Activated naive CD8-positive, alpha-beta T cell treated with anti-CD3 and anti-CD28 coated beads, Interleukin-2, amount 50 U/mL, for 24 hours (primary cell): ENCODE data around the gene LIPI.
"Not testable (repeated sequence)": the region's sequence is repeated elsewhere in the genome, so short reads cannot be mapped to it uniquely, and the experiment has no call there.

Experiments
- ATAC-seq: fragments of 150-1000 bp; cut with Tn5 transposase; one replicate; pipeline ENCODE4 v1.10.0; 2021
- DNase-seq: peaks from one replicate; pipeline ENCODE4 v3.0.0; 2021
- H3K27ac Mint-ChIP-seq: one replicate; pipeline ENCODE4 v1.8.0; 2021; ENCODE audit warnings: mild to moderate bottlenecking, mixed read lengths
- H3K27me3 Mint-ChIP-seq: one replicate; pipeline ENCODE4 v1.8.0; 2021; ENCODE audit warnings: mixed read lengths
- H3K36me3 Mint-ChIP-seq: one replicate; pipeline ENCODE4 v1.8.0; 2021; ENCODE audit warnings: low read depth, mixed read lengths
- H3K4me1 Mint-ChIP-seq: one replicate; pipeline ENCODE4 v1.8.0; 2021; ENCODE audit warnings: mixed read lengths
- H3K4me3 Mint-ChIP-seq: one replicate; pipeline ENCODE4 v1.8.0; 2021; ENCODE audit warnings: mild to moderate bottlenecking, moderate library complexity, mixed read lengths
- H3K9me3 Mint-ChIP-seq: one replicate; pipeline ENCODE4 v1.8.0; 2021; ENCODE audit warnings: mixed read lengths

Gene LIPI

GRCh38 chr21:14213164-14213563 is 2.4 kb upstream of the LIPI start:
- no peak overlapping the region for H3K27ac Mint-ChIP-seq
- DNase-seq (no peak), ATAC-seq (no peak)
- H3K9me3 Mint-ChIP-seq, result no peaks in the 10 kb centered on the region
- H3K4me1 Mint-ChIP-seq, result peaks cover 9% of the 10 kb centered on the region
- no peaks in the 10 kb centered on the region for H3K36me3 Mint-ChIP-seq
- no peak overlapping the region for H3K4me3 Mint-ChIP-seq
- H3K27me3 Mint-ChIP-seq, result peaks cover 3% of the 10 kb centered on the region

DNA sequence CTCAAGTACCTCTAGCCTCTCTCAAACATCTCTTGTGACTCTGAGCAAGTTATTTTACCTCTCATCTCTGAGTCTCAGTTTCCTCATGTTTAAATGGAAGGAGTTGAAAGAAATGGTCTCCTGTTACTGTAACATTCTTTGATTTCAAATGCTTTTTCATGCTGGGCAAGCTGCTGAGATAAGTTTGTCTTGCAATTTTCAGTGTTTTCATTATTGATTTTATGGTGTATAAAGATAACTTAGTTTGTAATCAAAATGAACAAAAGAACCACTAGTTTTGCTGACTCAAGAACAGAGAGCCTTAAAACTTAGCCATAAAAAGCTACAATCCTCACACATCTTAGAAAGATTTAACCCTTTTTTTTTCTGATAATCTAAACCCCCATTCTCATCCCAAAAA is 4.5 kb downstream of the LIPI start:
- H3K9me3 Mint-ChIP-seq, result no peaks in the 10 kb centered on the region
- ATAC-seq, result no peak
- H3K27me3 Mint-ChIP-seq, result peaks cover 6% of the 10 kb centered on the region
- no peak for DNase-seq
- H3K27ac Mint-ChIP-seq, result no peak overlapping the region
- no peak overlapping the region for H3K4me3 Mint-ChIP-seq
- H3K36me3 Mint-ChIP-seq, result no peaks in the 10 kb centered on the region
- no peaks in the 10 kb centered on the region for H3K4me1 Mint-ChIP-seq

- not testable (repeated sequence) for H3K27me3 Mint-ChIP-seq, DNase-seq
These were observed 44.1 kb downstream of the LIPI start for GRCh38 chr21:14166463-14167223.

DNA sequence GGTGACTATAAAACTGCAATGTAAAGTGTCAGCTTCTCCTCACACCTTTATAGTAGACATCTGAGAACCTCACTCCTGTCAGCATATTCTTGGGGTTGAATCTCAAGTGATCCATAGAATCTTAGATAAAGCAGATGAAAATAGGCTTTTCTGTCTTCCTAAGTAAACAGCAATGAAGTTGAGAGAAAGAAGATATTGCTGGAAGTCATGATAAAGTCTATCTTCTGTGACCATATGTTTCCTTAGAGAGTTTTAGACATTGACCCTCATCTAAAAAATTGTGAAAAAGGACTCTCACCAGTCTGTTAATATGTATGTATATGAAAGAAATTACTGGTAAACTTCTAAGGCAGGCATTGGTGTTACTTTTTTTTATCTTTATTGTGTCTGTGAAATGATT is 66.8 kb downstream of the LIPI start:
- H3K27ac Mint-ChIP-seq, result no peak overlapping the region
- DNase-seq, result no peak
- H3K9me3 Mint-ChIP-seq, result no peaks in the 10 kb centered on the region

More at GRCh38 chr21:14166463-14167223, 44.1 kb downstream of the LIPI start:
- H3K9me3 Mint-ChIP-seq, H3K36me3 Mint-ChIP-seq, ATAC-seq, H3K27ac Mint-ChIP-seq, H3K4me3 Mint-ChIP-seq, H3K4me1 Mint-ChIP-seq: not testable (repeated sequence)

GRCh38 chr21:14124266-14124665 is 86.5 kb downstream of the LIPI start:
- Mint-ChIP-seq H3K4me3 (no peak overlapping the region), H3K27me3 (no peaks in the 10 kb centered on the region), H3K4me1 (peaks cover 8% of the 10 kb centered on the region), H3K36me3 (no peaks in the 10 kb centered on the region), H3K27ac (no peak overlapping the region), H3K9me3 (peaks cover 10% of the 10 kb centered on the region)
- DNase-seq (no peak), ATAC-seq (no peak)

More for the DNA sequence above, 66.8 kb downstream of the LIPI start:
- H3K4me3 Mint-ChIP-seq, result no peak overlapping the region
- no peaks in the 10 kb centered on the region for H3K27me3 Mint-ChIP-seq
- no peaks in the 10 kb centered on the region for H3K36me3 Mint-ChIP-seq
- ATAC-seq, result no peak
- H3K4me1 Mint-ChIP-seq, result no peaks in the 10 kb centered on the region

DNA sequence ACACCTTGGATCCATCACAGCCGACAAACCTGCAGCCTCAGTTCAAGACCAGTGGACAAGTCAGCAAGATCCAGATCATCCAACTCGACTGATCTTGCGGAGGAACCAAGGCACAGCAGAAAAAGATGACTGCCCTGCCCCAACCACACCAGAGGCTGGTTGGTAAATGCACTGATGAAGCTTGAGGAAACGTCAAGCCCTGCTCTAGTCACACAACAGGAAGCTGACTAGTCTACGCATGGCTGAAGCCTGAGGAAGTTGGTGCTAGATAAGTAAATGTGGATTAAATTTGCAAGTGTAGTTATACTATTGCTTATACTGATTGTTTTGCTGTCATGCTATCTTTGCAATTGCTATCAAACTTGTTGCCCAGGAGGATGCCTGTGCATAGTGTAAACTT is 89.0 kb downstream of the LIPI start:
- Mint-ChIP-seq H3K4me1 (peaks cover 8% of the 10 kb centered on the region), H3K27me3 (no peaks in the 10 kb centered on the region), H3K9me3 (peaks cover 10% of the 10 kb centered on the region), H3K27ac (no peak overlapping the region), H3K36me3 (no peaks in the 10 kb centered on the region), H3K4me3 (no peak overlapping the region)
- no peak for DNase-seq
- no peak for ATAC-seq

GRCh38 chr21:14120091-14120734 is 90.5 kb downstream of the LIPI start:
- ATAC-seq (peak; percentile 20), DNase-seq (peak; percentile 52)
- no peak overlapping the region for H3K4me3 Mint-ChIP-seq
- H3K27me3 Mint-ChIP-seq, result no peaks in the 10 kb centered on the region
- H3K4me1 Mint-ChIP-seq, result peaks cover 11% of the 10 kb centered on the region
- H3K9me3 Mint-ChIP-seq, result peaks cover 10% of the 10 kb centered on the region
- H3K27ac Mint-ChIP-seq, result no peak overlapping the region
- H3K36me3 Mint-ChIP-seq, result no peaks in the 10 kb centered on the region

GRCh38 chr21:14119038-14119437 is 91.7 kb downstream of the LIPI start:
- no peak overlapping the region for H3K27ac Mint-ChIP-seq
- H3K4me1 Mint-ChIP-seq, result peaks cover 11% of the 10 kb centered on the region
- no peak overlapping the region for H3K4me3 Mint-ChIP-seq

GRCh38 chr21:14116080-14116481 is 94.7 kb downstream of the LIPI start:
- H3K4me1 Mint-ChIP-seq, result peaks cover 8% of the 10 kb centered on the region
- H3K4me3 Mint-ChIP-seq, result no peak overlapping the region
- no peak overlapping the region for H3K27ac Mint-ChIP-seq
- no peak for DNase-seq
- no peak for ATAC-seq
- H3K9me3 Mint-ChIP-seq, result peaks cover 7% of the 10 kb centered on the region
- H3K27me3 Mint-ChIP-seq, result no peaks in the 10 kb centered on the region
- peaks cover 6% of the 10 kb centered on the region for H3K36me3 Mint-ChIP-seq

More at GRCh38 chr21:14119038-14119437, 91.7 kb downstream of the LIPI start:
- no peaks in the 10 kb centered on the region for H3K27me3 Mint-ChIP-seq
- DNase-seq (no peak), ATAC-seq (no peak)
- H3K36me3 Mint-ChIP-seq, result peaks cover under 1% of the 10 kb centered on the region
- peaks cover 6% of the 10 kb centered on the region for H3K9me3 Mint-ChIP-seq

DNA sequence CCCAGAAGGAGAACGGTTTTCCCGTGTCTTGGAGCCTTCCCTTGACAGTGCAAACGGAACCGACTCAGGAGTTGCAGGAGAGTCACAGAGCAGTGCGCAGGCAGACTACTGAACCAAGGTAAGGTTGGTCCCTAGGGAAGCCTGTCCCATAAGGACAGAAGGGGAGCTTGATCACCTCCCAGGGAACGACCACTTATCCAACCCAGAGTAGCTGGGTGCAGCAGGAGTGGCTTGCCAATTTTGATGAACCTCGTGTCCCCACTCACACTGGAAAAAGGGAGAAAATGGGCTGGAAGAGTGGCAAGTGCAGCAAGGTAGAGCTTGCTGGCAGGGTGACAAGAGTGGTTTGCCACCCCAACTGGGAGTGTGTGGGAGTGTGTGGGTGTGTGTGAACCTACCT is 95.1 kb downstream of the LIPI start:
- H3K9me3 Mint-ChIP-seq, result peaks cover 7% of the 10 kb centered on the region
- H3K27me3 Mint-ChIP-seq, result no peaks in the 10 kb centered on the region
- peaks cover 8% of the 10 kb centered on the region for H3K4me1 Mint-ChIP-seq
- no peak overlapping the region for H3K27ac Mint-ChIP-seq
- peaks cover 6% of the 10 kb centered on the region for H3K36me3 Mint-ChIP-seq
- DNase-seq, result no peak
- H3K4me3 Mint-ChIP-seq, result no peak overlapping the region
- no peak for ATAC-seq

- no peaks in the 10 kb centered on the region for H3K27me3 Mint-ChIP-seq
- ATAC-seq (no peak), DNase-seq (no peak)
- peaks cover 3% of the 10 kb centered on the region for H3K9me3 Mint-ChIP-seq
- no peak overlapping the region for H3K4me3 Mint-ChIP-seq
- peaks cover 2% of the 10 kb centered on the region for H3K4me1 Mint-ChIP-seq
- H3K36me3 Mint-ChIP-seq, result peaks cover 6% of the 10 kb centered on the region
- H3K27ac Mint-ChIP-seq, result no peak overlapping the region
These were observed 96.5 kb downstream of the LIPI start for GRCh38 chr21:14114251-14114650.

- not testable (repeated sequence) for H3K27me3 Mint-ChIP-seq, H3K36me3 Mint-ChIP-seq, H3K4me3 Mint-ChIP-seq, H3K4me1 Mint-ChIP-seq, H3K27ac Mint-ChIP-seq, DNase-seq, ATAC-seq, H3K9me3 Mint-ChIP-seq
These were observed 106.2 kb downstream of the LIPI start for GRCh38 chr21:14104564-14104963.

DNA sequence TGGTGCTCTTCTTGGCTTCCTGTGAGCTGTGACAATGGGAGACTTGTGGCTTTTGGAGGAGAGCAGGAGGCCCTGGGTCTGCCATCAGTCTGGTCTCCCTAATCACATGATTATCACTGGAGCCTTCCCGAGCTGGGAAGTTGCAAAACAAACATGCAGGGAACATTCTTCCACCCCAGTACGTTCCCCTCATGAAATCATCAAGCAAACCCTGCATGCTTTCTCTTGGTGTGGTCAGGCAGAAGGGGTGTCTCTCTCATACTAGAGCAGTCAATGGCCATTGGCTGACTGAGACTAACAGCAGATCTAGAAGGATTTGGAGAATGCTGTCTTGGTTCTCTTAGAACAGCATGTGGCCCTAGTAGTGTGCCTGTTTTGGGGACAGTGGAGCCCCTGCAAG is 111.2 kb downstream of the LIPI start:
- H3K9me3 Mint-ChIP-seq, result peaks cover 7% of the 10 kb centered on the region
- no peak for ATAC-seq
- no peak overlapping the region for H3K27ac Mint-ChIP-seq
- no peak for DNase-seq
- no peaks in the 10 kb centered on the region for H3K27me3 Mint-ChIP-seq
- H3K4me1 Mint-ChIP-seq, result no peaks in the 10 kb centered on the region
- peaks cover 6% of the 10 kb centered on the region for H3K36me3 Mint-ChIP-seq
- H3K4me3 Mint-ChIP-seq, result no peak overlapping the region

DNA sequence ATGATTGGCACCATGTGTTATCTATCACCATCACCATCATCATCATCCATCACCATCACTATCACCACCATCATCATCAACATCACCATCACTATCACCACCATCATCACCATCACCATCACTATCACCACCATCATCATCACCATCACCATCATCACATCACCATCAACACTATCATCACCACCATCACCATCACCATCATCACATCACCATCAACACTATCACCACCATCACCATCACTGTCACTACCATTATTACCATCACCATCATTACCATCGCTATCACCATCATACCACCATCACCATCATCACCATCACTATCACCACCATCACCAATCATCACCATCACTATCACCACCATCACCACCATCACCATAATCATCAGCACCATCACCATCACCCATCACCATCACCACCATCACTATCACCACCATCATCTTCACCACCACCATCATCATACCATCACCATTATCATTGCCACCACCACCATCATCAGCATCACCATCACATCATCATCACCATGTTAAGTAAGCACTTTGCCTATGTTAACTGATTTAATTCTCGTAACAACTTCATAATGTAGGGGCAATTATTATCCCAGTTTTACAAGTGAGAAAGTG is 112.8 kb downstream of the LIPI start:
- no peak overlapping the region for H3K27ac Mint-ChIP-seq
- H3K9me3 Mint-ChIP-seq, result peaks cover 7% of the 10 kb centered on the region
- H3K36me3 Mint-ChIP-seq, result peaks cover 6% of the 10 kb centered on the region
- DNase-seq, result no peak
- no peak overlapping the region for H3K4me3 Mint-ChIP-seq
- no peak for ATAC-seq
- H3K27me3 Mint-ChIP-seq, result no peaks in the 10 kb centered on the region
- H3K4me1 Mint-ChIP-seq, result no peaks in the 10 kb centered on the region

DNA sequence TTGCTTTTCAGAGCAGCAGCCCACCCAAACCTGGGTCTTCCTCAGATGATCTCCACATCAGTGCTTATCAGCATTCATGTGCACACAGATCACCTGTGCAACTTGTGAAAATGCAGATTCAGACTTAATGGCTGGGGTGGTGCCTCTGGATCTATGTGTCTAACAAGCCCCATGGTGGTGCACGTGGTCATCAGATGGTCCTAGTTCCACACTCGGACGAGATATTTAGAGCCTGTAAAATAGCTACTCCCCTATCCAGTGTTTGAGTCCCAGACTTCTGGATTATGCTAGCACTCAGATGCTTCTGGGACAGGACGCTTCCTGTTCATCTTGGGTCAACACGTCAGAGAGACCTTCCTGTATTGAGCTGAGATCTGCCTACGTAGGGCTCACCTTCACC is 114.2 kb downstream of the LIPI start:
- H3K9me3 Mint-ChIP-seq, result peaks cover 8% of the 10 kb centered on the region
- ATAC-seq, result no peak
- no peak for DNase-seq
- H3K36me3 Mint-ChIP-seq, result peaks cover 8% of the 10 kb centered on the region
- H3K27ac Mint-ChIP-seq, result no peak overlapping the region
- no peaks in the 10 kb centered on the region for H3K27me3 Mint-ChIP-seq
- no peak overlapping the region for H3K4me3 Mint-ChIP-seq
- no peaks in the 10 kb centered on the region for H3K4me1 Mint-ChIP-seq
